Activated B cell treated with CpG ODN at 0.5 μM for 24 hours (primary cell): Measurements from ENCODE around the gene PTCSC3. TPM values are rescaled to one million over a fixed set of nuclear protein-coding genes. Genes with fewer than 3 reads are reported as not detected.

Experiments used
- ATAC-seq: fragments of 200-7000 bp; cut with Tn5 transposase; one replicate; pipeline ENCODE4 v1.10.0; 2021; ENCODE audit warnings: low read depth, mild to moderate bottlenecking, moderate library complexity
- CTCF ChIA-PET: fragments of 350-600 bp; sonication (Branson Sonifier 250); formaldehyde crosslinking; loops from one replicate; lab custom pipeline; 2021; ENCODE audit warnings: antibody characterized with exemption; lab: Charles Lee
- POLR2A ChIA-PET: fragments of 350-600 bp; sonication (Branson Sonifier 250); formaldehyde crosslinking; loops from one replicate; lab custom pipeline; 2021; ENCODE audit warnings: antibody characterized with exemption; lab: Charles Lee
- DNase-seq: peaks from one replicate; pipeline ENCODE4 v3.0.0; 2022
- H3K27ac Mint-ChIP-seq: one replicate; pipeline ENCODE4 v1.8.0; 2020; ENCODE audit warnings: mixed read lengths
- H3K27me3 Mint-ChIP-seq: one replicate; pipeline ENCODE4 v1.8.0; 2021; ENCODE audit warnings: mixed read lengths
- H3K36me3 Mint-ChIP-seq: one replicate; pipeline ENCODE4 v1.8.0; 2021; ENCODE audit warnings: low read depth, mixed read lengths
- H3K4me1 Mint-ChIP-seq: one replicate; pipeline ENCODE4 v1.8.0; 2021; ENCODE audit warnings: mixed read lengths
- H3K4me3 Mint-ChIP-seq: one replicate; pipeline ENCODE4 v1.8.0; 2020; ENCODE audit warnings: mild to moderate bottlenecking, mixed read lengths
- H3K9me3 Mint-ChIP-seq: one replicate; pipeline ENCODE4 v1.8.0; 2020; ENCODE audit warnings: mixed read lengths
- CTCF ChIP-seq: fragments of 200-600 bp; IDR thresholded peaks from one replicate; pipeline ENCODE4 v1.8.0; 2022; ENCODE audit warnings: antibody characterized with exemption, mild to moderate bottlenecking
- intact Hi-C: fragments of 100-400 bp; cut with micrococcal nuclease; formaldehyde crosslinking; loops from one replicate; pipeline ENCODE4 v1.15.1; 2024
- total RNA-seq: library from RNA; stranded (reverse); gene quantifications from 2 replicates; pipeline ENCODE4 v1.2.3, GENCODE V29; 2022

PTCSC3 gene
- total RNA-seq, 1 donor from 2014 or later: not detected

GRCh38 chr14:36222337-36222736, 45.8 kb upstream of the PTCSC3 start:
- CTCF ChIA-PET: no interaction called here
- no peak overlapping the region for H3K4me3 Mint-ChIP-seq

GRCh38 chr14:36221112-36221511, 44.6 kb upstream of the PTCSC3 start:
- ChIA-PET POLR2A (no interaction called here), CTCF (no interaction called here)
- no peak for TF ChIP-seq CTCF
- intact Hi-C loops: no loop called here
- Mint-ChIP-seq H3K27ac (no peak overlapping the region), H3K4me3 (no peak overlapping the region), H3K36me3 (no peaks in the 10 kb centered on the region), H3K9me3 (no peaks in the 10 kb centered on the region), H3K4me1 (no peaks in the 10 kb centered on the region), H3K27me3 (peaks cover 8% of the 10 kb centered on the region)
- DNase-seq: no peak
- ATAC-seq: no peak

More at GRCh38 chr14:36222337-36222736, 45.8 kb upstream of the PTCSC3 start:
- DNase-seq (no peak), ATAC-seq (no peak)
- no peaks in the 10 kb centered on the region for H3K36me3 Mint-ChIP-seq
- intact Hi-C loops: no loop called here
- no peak overlapping the region for H3K27ac Mint-ChIP-seq
- POLR2A ChIA-PET: no interaction called here
- no peak for TF ChIP-seq CTCF
- H3K4me1 Mint-ChIP-seq: no peaks in the 10 kb centered on the region
- peaks cover under 1% of the 10 kb centered on the region for H3K27me3 Mint-ChIP-seq
- no peaks in the 10 kb centered on the region for H3K9me3 Mint-ChIP-seq

- DNase-seq (no peak), ATAC-seq (no peak)
- ChIA-PET POLR2A (no interaction called here), CTCF (no interaction called here)
- no peak for TF ChIP-seq CTCF
- intact Hi-C loops: no loop called here
- H3K27me3 Mint-ChIP-seq: peaks cover 8% of the 10 kb centered on the region
- H3K27ac Mint-ChIP-seq: no peak overlapping the region
- H3K4me3 Mint-ChIP-seq: no peak overlapping the region
- no peaks in the 10 kb centered on the region for H3K4me1 Mint-ChIP-seq
- H3K9me3 Mint-ChIP-seq: no peaks in the 10 kb centered on the region
- no peaks in the 10 kb centered on the region for H3K36me3 Mint-ChIP-seq
Observed at GRCh38 chr14:36217732-36218131, 41.2 kb upstream of the PTCSC3 start.

- intact Hi-C loops: no loop called here
- H3K27ac Mint-ChIP-seq: no peak overlapping the region
- peaks cover 9% of the 10 kb centered on the region for H3K27me3 Mint-ChIP-seq
- ATAC-seq: no peak
- H3K36me3 Mint-ChIP-seq: no peaks in the 10 kb centered on the region
- ChIA-PET POLR2A (no interaction called here), CTCF (no interaction called here)
- no peak for DNase-seq
- no peak for TF ChIP-seq CTCF
- no peak overlapping the region for H3K4me3 Mint-ChIP-seq
- H3K9me3 Mint-ChIP-seq: no peaks in the 10 kb centered on the region
- H3K4me1 Mint-ChIP-seq: no peaks in the 10 kb centered on the region
Observed at GRCh38 chr14:36217027-36217426, 40.5 kb upstream of the PTCSC3 start.

GRCh38 chr14:36215217-36215598, 38.7 kb upstream of the PTCSC3 start:
- intact Hi-C loops: no loop called here

More at GRCh38 chr14:36215217-36215598, 38.7 kb upstream of the PTCSC3 start:
- H3K4me3 Mint-ChIP-seq: no peak overlapping the region
- H3K9me3 Mint-ChIP-seq: no peaks in the 10 kb centered on the region
- H3K27ac Mint-ChIP-seq: no peak overlapping the region
- ChIA-PET CTCF (no interaction called here), POLR2A (no interaction called here)
- DNase-seq (no peak), ATAC-seq (no peak)
- H3K36me3 Mint-ChIP-seq: no peaks in the 10 kb centered on the region
- TF ChIP-seq CTCF: no peak
- peaks cover 9% of the 10 kb centered on the region for H3K27me3 Mint-ChIP-seq
- H3K4me1 Mint-ChIP-seq: no peaks in the 10 kb centered on the region
